Spleen (tissue), 7 donors: ENCODE measurements around the gene IQSEC1.

Source experiments
- CTCF ChIP-seq, 11 experiments: fragments of 200-600 bp in 7 of 11; fragments of 450-650 bp in 4 of 11; sonication (generic) in 4 of 11; IDR thresholded peaks in 8 of 11; conservative IDR thresholded peaks in 3 of 11; 1 replicate in 7 of 11; 2 replicates in 4 of 11; pipeline versions ENCODE4 v1.4.0 to v1.8.0; 2016 to 2021; ENCODE audit warnings: antibody characterized with exemption in 11 of 11, inconsistent platforms in 4 of 11, mild to moderate bottlenecking in 1 of 11
- POLR2A ChIP-seq, 3 donors: fragments of 450-650 bp; IDR thresholded peaks; one replicate each; pipeline ENCODE4 v1.5.1; 2017; ENCODE audit warnings: antibody characterized with exemption in 3 of 3, mild to moderate bottlenecking in 1 of 3
- POLR2AphosphoS5 ChIP-seq, 3 donors: sonication (generic); formaldehyde crosslinking; IDR thresholded peaks; one replicate each; pipeline ENCODE4 v1.5.1; 2017; ENCODE audit warnings: antibody characterized with exemption in 3 of 3
- donor health status: DM: no; HTN: no; CAD: no; lungs with moderate emphysema.
- donor health status: DM: no; HTN: no; CAD: no.
- donor health status: DM: no; HTN: no; CAD: no.

DNA sequence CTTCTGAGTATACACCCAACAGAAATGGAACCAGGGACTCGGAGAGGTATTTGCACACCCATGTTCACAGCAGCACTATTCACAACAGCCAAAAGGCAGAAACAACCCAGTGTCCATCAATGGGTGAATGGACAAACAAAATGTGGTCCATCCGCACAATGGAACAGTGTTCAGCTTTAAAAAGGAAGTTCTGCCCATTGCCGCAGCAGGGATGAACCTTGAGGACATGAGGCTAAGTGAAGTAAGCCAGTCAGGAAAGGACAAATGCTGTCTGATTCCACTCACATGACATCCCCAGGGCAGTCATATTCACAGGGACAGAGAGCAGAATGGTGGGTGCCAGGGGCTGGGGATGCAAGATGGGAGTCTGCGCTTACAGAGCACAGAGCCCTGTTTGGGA is 7.5 kb downstream of the IQSEC1 start:
- TF ChIP-seq POLR2A (IDR thresholded peaks at IDR 0.05) = no peak
- TF ChIP-seq CTCF (IDR thresholded peaks at IDR 0.05 in 8 of 11, conservative IDR thresholded peaks at IDR 0.05 in 3 of 11) = no peak
- no peak for TF ChIP-seq POLR2AphosphoS5 (IDR thresholded peaks at IDR 0.05)
